H9 (cell line): ENCODE measurements around the gene ERICH6. TPM values are rescaled to one million over a fixed set of nuclear protein-coding genes. Genes with fewer than 3 reads are reported as not detected.
"Not testable (repeated sequence)": the region's sequence is repeated elsewhere in the genome, so short reads cannot be mapped to it uniquely, and the experiment has no call there.

Experiments used
- DNase-seq: peaks from one replicate; pipeline ENCODE4 v3.0.0-alpha.2; 2017
- H2AFZ ChIP-seq: one replicate; pipeline ENCODE4 v1.6.1; 2013; ENCODE audit warnings: mild to moderate bottlenecking, low read length, control low read depth, moderate library complexity
- H2AK5ac ChIP-seq: 2 replicates; pipeline ENCODE4 v1.6.1; 2013; ENCODE audit warnings: low read length, control low read depth, mixed read lengths; ENCODE audit not compliant: insufficient read length
- H2BK120ac ChIP-seq: one replicate; pipeline ENCODE4 v1.6.1; 2013; ENCODE audit warnings: low read depth, mild to moderate bottlenecking, low read length, control low read depth, inconsistent platforms; ENCODE audit not compliant: poor library complexity, severe bottlenecking
- H2BK12ac ChIP-seq: 2 replicates; pipeline ENCODE4 v1.6.1; 2013; ENCODE audit warnings: low read length, control low read depth, mixed read lengths, low read depth; ENCODE audit not compliant: insufficient read length
- H2BK15ac ChIP-seq: 2 replicates; pipeline ENCODE4 v1.6.1; 2013; ENCODE audit warnings: low read depth, low read length, control low read depth
- H2BK20ac ChIP-seq: one replicate; pipeline ENCODE4 v1.6.1; 2013; ENCODE audit warnings: low read depth, mild to moderate bottlenecking, low read length, control low read depth, inconsistent platforms; ENCODE audit not compliant: poor library complexity, severe bottlenecking
- H2BK5ac ChIP-seq: 2 replicates; pipeline ENCODE4 v1.6.1; 2013; ENCODE audit warnings: low read length, control low read depth, mixed read lengths; ENCODE audit not compliant: insufficient read length
- H3K14ac ChIP-seq: 2 replicates; pipeline ENCODE4 v1.6.1; 2013; ENCODE audit warnings: low read length, control low read depth; ENCODE audit not compliant: insufficient read depth
- H3K18ac ChIP-seq: 2 replicates; pipeline ENCODE4 v1.6.1; 2013; ENCODE audit warnings: low read depth, mild to moderate bottlenecking, mixed read lengths, low read length, control low read depth; ENCODE audit not compliant: insufficient read length
- H3K23ac ChIP-seq: 2 replicates; pipeline ENCODE4 v1.6.1; 2013; ENCODE audit warnings: low read length, control low read depth, mixed read lengths, low read depth; ENCODE audit not compliant: insufficient read length
- H3K23me2 ChIP-seq: 2 replicates; pipeline ENCODE4 v1.6.1; 2013; ENCODE audit warnings: low read depth, mild to moderate bottlenecking, mixed read lengths, low read length, control low read depth; ENCODE audit not compliant: insufficient read length, poor library complexity, severe bottlenecking
- H3K27ac ChIP-seq: 2 replicates; pipeline ENCODE4 v1.5.1; 2013; ENCODE audit warnings: low read length, control low read depth, mixed read lengths, low read depth; ENCODE audit not compliant: insufficient read length
- H3K27me3 ChIP-seq: 2 replicates; pipeline ENCODE4 v1.6.1; 2013; ENCODE audit warnings: low read length, control low read depth, inconsistent platforms; ENCODE audit not compliant: insufficient read depth
- H3K4ac ChIP-seq: 2 replicates; pipeline ENCODE4 v1.6.1; 2013; ENCODE audit warnings: low read depth, mild to moderate bottlenecking, control low read depth, inconsistent platforms, low read length, moderate library complexity
- H3K4me1 ChIP-seq: 2 replicates; pipeline ENCODE4 v1.6.1; 2013; ENCODE audit warnings: low read length, control low read depth, inconsistent platforms; ENCODE audit not compliant: insufficient read depth
- H3K4me2 ChIP-seq: 2 replicates; pipeline ENCODE4 v1.6.1; 2013; ENCODE audit warnings: low read length, control low read depth, mixed read lengths; ENCODE audit not compliant: insufficient read length, insufficient read depth
- H3K56ac ChIP-seq: 2 replicates; pipeline ENCODE4 v1.6.1; 2013; ENCODE audit warnings: low read depth, mild to moderate bottlenecking, mixed read lengths, low read length, control low read depth; ENCODE audit not compliant: insufficient read length
- H3K79me1 ChIP-seq: 2 replicates; pipeline ENCODE4 v1.6.1; 2013; ENCODE audit warnings: low read depth, mild to moderate bottlenecking, moderate library complexity, low read length, control low read depth, inconsistent platforms; ENCODE audit not compliant: insufficient read depth, poor library complexity, severe bottlenecking
- H3K79me2 ChIP-seq: 2 replicates; pipeline ENCODE4 v1.6.1; 2013; ENCODE audit warnings: low read length, control low read depth, inconsistent platforms; ENCODE audit not compliant: insufficient read depth
- H3K9ac ChIP-seq: 2 replicates; pipeline ENCODE4 v1.6.1; 2013; ENCODE audit warnings: low read length, control low read depth, mixed read lengths; ENCODE audit not compliant: insufficient read length; ENCODE audit errors: extremely low read depth
- H3K9me3 ChIP-seq: one replicate; pipeline ENCODE4 v1.6.1; 2013; ENCODE audit warnings: low read depth, low read length, inconsistent platforms; ENCODE audit not compliant: control insufficient read depth
- H3T11ph ChIP-seq: one replicate; pipeline ENCODE4 v1.6.1; 2013; ENCODE audit warnings: mild to moderate bottlenecking, low read length, control low read depth, inconsistent platforms
- H4K20me1 ChIP-seq: one replicate; pipeline ENCODE4 v1.6.1; 2013; ENCODE audit not compliant: control insufficient read depth, insufficient read length, insufficient read depth
- H4K5ac ChIP-seq: 2 replicates; pipeline ENCODE4 v1.6.1; 2013; ENCODE audit warnings: low read depth, mild to moderate bottlenecking, mixed read lengths, low read length, control low read depth; ENCODE audit not compliant: insufficient read length
- H4K8ac ChIP-seq: replicated peaks from 2 replicates; pipeline ENCODE4 v1.6.1; 2013; ENCODE audit warnings: low read length, control low read depth, mixed read lengths, low read depth; ENCODE audit not compliant: insufficient read length
- H4K91ac ChIP-seq: 2 replicates; pipeline ENCODE4 v1.6.1; 2013; ENCODE audit warnings: low read depth, mild to moderate bottlenecking, moderate library complexity, mixed read lengths, low read length, control low read depth; ENCODE audit not compliant: insufficient read length
- H3K27ac Mint-ChIP-seq, 3 experiments: 2 replicates in 2 of 3; 3 replicates in 1 of 3; pipeline ENCODE4 v1.8.0; 2020 to 2021; ENCODE audit warnings: mixed read lengths in 3 of 3, mild to moderate bottlenecking in 1 of 3, moderate library complexity in 1 of 3
- H3K27me3 Mint-ChIP-seq: 2 replicates; pipeline ENCODE4 v1.8.0; 2021; ENCODE audit warnings: low read depth, mild to moderate bottlenecking, moderate library complexity, mixed read lengths
- H3K36me3 Mint-ChIP-seq, 3 experiments: 2 replicates in 2 of 3; 3 replicates in 1 of 3; pipeline ENCODE4 v1.8.0; 2020 to 2021; ENCODE audit warnings: low read depth in 3 of 3, mixed read lengths in 3 of 3; ENCODE audit not compliant: insufficient read depth in 1 of 3
- H3K4me1 Mint-ChIP-seq, 2 experiments: 2 replicates each; pipeline ENCODE4 v1.8.0; 2020; ENCODE audit warnings: mixed read lengths in 2 of 2
- H3K4me3 Mint-ChIP-seq, 2 experiments: 2 replicates in 1 of 2; 3 replicates in 1 of 2; pipeline ENCODE4 v1.8.0; 2020 to 2021; ENCODE audit warnings: mild to moderate bottlenecking in 2 of 2, mixed read lengths in 2 of 2, moderate library complexity in 1 of 2
- H3K9me3 Mint-ChIP-seq, 2 experiments: 2 replicates in 1 of 2; 3 replicates in 1 of 2; pipeline ENCODE4 v1.8.0; 2020; ENCODE audit warnings: mild to moderate bottlenecking in 2 of 2, mixed read lengths in 2 of 2, moderate library complexity in 1 of 2
- CTCF ChIP-seq: fragments of 200-600 bp; sonication (generic); conservative IDR thresholded peaks from 3 replicates; pipeline ENCODE4 v1.8.0; 2021; ENCODE audit warnings: antibody characterized with exemption, mild to moderate bottlenecking
- WGBS: extraction: QIAGEN DNeasy Blood & Tissue Kit; methylation state at CpG from one replicate; pipeline ENCODE4 v1.1.7; 2013; ENCODE audit warnings: missing lambda C conversion rate, low lambda C conversion rate, mixed read lengths; ENCODE audit not compliant: insufficient read length; ENCODE audit errors: extremely low coverage; 5-methylcytosine and 5-hydroxymethylcytosine counted together
- total RNA-seq: library from RNA; stranded (reverse); gene quantifications from 2 replicates; pipeline ENCODE4 v1.2.1, GENCODE V29; 2021

The ERICH6 gene
- total RNA-seq, 1 experiment from 2014 or later: not detected

GRCh38 chr3:150623945-150624344 is 79.8 kb downstream of the ERICH6 start:
- Histone ChIP-seq H2AFZ (no peak overlapping the region), H2AK5ac (no peak overlapping the region), H3K9ac (no peak overlapping the region), H4K91ac (no peak overlapping the region), H2BK15ac (no peak overlapping the region), H3K4ac (no peak overlapping the region), H2BK5ac (no peak overlapping the region), H2BK20ac (no peak overlapping the region), H3K27ac (no peak overlapping the region), H3K23ac (no peak overlapping the region), H3T11ph (no peak overlapping the region), H3K23me2 (no peaks in the 10 kb centered on the region), H3K27me3 (no peaks in the 10 kb centered on the region), H2BK12ac (no peak overlapping the region), H4K20me1 (no peaks in the 10 kb centered on the region), H4K8ac (no peak overlapping the region), H3K4me2 (no peak overlapping the region), H3K56ac (no peak overlapping the region), H3K9me3 (no peaks in the 10 kb centered on the region), H3K79me2 (no peaks in the 10 kb centered on the region; the same call in 1 of the 2 replicates), H3K14ac (no peak overlapping the region), H3K4me1 (no peaks in the 10 kb centered on the region; the same call in 1 of the 2 replicates), H2BK120ac (no peak overlapping the region), H3K18ac (no peak overlapping the region), H3K79me1 (peaks cover 3% of the 10 kb centered on the region), H4K5ac (no peak overlapping the region)
- TF ChIP-seq CTCF: no peak
- no peak for DNase-seq
- H3K4me3 Mint-ChIP-seq: no peak overlapping the region
- H3K4me1 Mint-ChIP-seq: peaks cover 14 to 16% of the 10 kb centered on the region in 2 experiments
- peaks cover 14 to 37% (median 34%) of the 10 kb centered on the region in 3 experiments; a peak in 6 of 7 replicates for H3K36me3 Mint-ChIP-seq
- no peaks in the 10 kb centered on the region for H3K27me3 Mint-ChIP-seq
- WGBS: no CpG with 5 or more reads among the region's 1 CpG
- no peaks in the 10 kb centered on the region; a peak in 1 of 5 replicates for H3K9me3 Mint-ChIP-seq
- H3K27ac Mint-ChIP-seq: no peak overlapping the region

- not testable (repeated sequence) for H4K20me1 ChIP-seq, H4K8ac ChIP-seq, H2BK120ac ChIP-seq, H3T11ph ChIP-seq, H3K14ac ChIP-seq, H2BK12ac ChIP-seq, H3K9me3 ChIP-seq, H3K4me2 ChIP-seq, H3K56ac ChIP-seq, H3K23ac ChIP-seq, H3K27me3 Mint-ChIP-seq, H2AK5ac ChIP-seq, H3K27ac Mint-ChIP-seq, H2BK15ac ChIP-seq, H2AFZ ChIP-seq, H3K27ac ChIP-seq, DNase-seq, H2BK20ac ChIP-seq, H3K9me3 Mint-ChIP-seq, H2BK5ac ChIP-seq, H3K4ac ChIP-seq, H3K23me2 ChIP-seq, H4K91ac ChIP-seq, H3K4me1 ChIP-seq, H3K27me3 ChIP-seq, H4K5ac ChIP-seq, H3K79me2 ChIP-seq, H3K79me1 ChIP-seq, H3K18ac ChIP-seq, H3K9ac ChIP-seq, H3K4me3 Mint-ChIP-seq
- Mint-ChIP-seq H3K36me3 (peaks cover 23 to 41% (median 31%) of the 10 kb centered on the region in 3 experiments), H3K4me1 (peaks cover 14 to 16% of the 10 kb centered on the region in 2 experiments)
These were observed 80.8 kb downstream of the ERICH6 start for GRCh38 chr3:150622955-150623354.
